HL-60 (cell line): Measurements from ENCODE around the gene CYYR1.

Experiments
- CTCF ChIP-seq: IDR thresholded peaks from one replicate; pipeline ENCODE4 v1.5.1; 2011; ENCODE audit warnings: low read length, control low read depth, inconsistent platforms; ENCODE audit not compliant: insufficient read depth
- POLR2AphosphoS5 ChIP-seq: IDR thresholded peaks from 2 replicates; pipeline ENCODE4 v1.6.1; 2012; ENCODE audit warnings: low read depth

DNA sequence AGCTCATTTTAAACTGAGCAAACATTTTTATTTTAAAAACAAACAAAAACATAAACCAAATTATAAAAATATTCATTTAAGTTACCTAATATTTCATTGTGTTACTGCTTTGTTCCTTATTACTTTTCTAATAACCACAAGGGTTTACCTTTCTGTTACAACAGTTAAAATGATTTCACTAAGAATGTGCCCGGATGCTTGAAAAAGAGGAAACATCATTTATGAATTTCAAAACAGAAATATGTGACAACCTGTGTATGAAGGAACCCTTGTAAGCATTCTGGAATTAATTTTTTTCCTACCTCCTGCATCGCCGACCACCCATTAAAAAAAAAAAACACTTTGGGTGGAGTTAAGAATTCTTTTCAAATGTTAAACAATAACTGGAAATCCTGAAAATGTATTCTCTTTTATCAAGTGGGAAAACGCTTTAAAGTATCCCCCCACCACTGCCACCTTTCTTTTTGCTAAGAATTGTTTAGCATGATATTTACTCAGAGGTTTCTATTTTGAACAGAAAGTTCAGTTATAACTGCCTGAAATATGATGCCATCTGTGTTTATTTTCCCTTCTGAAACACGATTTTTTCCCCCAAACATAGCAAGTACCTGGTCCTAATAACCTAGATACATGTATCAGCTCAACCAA, 9.1 kb downstream of the CYYR1 start:
- TF ChIP-seq CTCF (no peak), POLR2AphosphoS5 (no peak)
